ENCODE measurements around the gene KPNA1. TPM values are rescaled to one million over a fixed set of nuclear protein-coding genes. Genes with fewer than 3 reads are reported as not detected.
A peak's percentile ranks its signal among the peaks of the same experiment; 100 is the strongest.

The KPNA1 gene
- total and polyA plus RNA-seq, 2 experiments from 2014 or later = 19.8 to 30.1 TPM

DNA sequence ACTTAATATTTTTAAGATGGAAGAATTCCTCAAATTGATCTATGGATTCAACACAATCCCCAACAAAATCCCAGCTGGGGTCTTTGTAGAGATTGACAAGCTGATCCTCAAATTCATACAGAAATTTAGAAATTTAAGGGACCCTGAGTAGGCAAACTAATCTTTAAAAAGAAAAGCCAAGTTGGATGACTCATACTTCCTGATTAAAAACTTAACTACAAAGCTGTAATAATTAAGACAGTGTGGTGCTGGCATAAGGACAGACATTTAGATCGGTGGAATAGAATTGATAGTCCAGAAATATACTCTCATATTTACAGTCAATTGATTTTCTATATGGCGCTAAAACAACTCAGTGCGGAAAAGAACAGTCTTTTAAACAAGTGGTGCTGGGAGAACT, 119.2 kb downstream of the KPNA1 start:
- no peak overlapping the region for H3K27ac ChIP-seq (ENCODE audit: low read depth)
- H3K4me1 ChIP-seq (ENCODE audit: insufficient read depth) = peaks cover 5% of the 10 kb centered on the region; the same call in 1 of the 2 replicates
- H3K27me3 ChIP-seq (ENCODE audit: insufficient read depth) = no peaks in the 10 kb centered on the region
- Mint-ChIP-seq H3K4me1 (peaks cover 6% of the 10 kb centered on the region), H3K4me3 (no peak overlapping the region), H3K27me3 (ENCODE audit: insufficient read depth, low read depth, poor library complexity) (no peaks in the 10 kb centered on the region), H3K36me3 (ENCODE audit: low read depth) (no peaks in the 10 kb centered on the region), H3K27ac (no peak overlapping the region), H3K9me3 (no peaks in the 10 kb centered on the region; the same call in 1 of the 3 replicates)
- no peaks in the 10 kb centered on the region for H3F3A ChIP-seq (replicated peaks; ENCODE audit: low read depth)
- H3K4me2 ChIP-seq = no peak overlapping the region
- H3K4me3 ChIP-seq = no peak overlapping the region
- H3K9me2 ChIP-seq (ENCODE audit: insufficient read depth) = no peaks in the 10 kb centered on the region
- H4K20me1 ChIP-seq (replicated peaks; ENCODE audit: insufficient read depth) = no peaks in the 10 kb centered on the region
- peaks cover 4% of the 10 kb centered on the region; the same call in 1 of the 2 replicates for H3K79me2 ChIP-seq (replicated peaks; ENCODE audit: insufficient read depth)
- no peaks in the 10 kb centered on the region for H3K36me3 ChIP-seq (ENCODE audit: insufficient read depth)
- no peak for ATAC-seq
- no peak overlapping the region for H2AFZ ChIP-seq
- no peak for DNase-seq (ENCODE audit: low spot score)
- TF ChIP-seq EZH2 (IDR thresholded peaks at IDR 0.05; ENCODE audit: low read depth, unreplicated experiment) (no peak), CREB1 (CRISPR knock-in tag; IDR thresholded peaks at IDR 0.05; ENCODE audit: low read depth) (no peak)

DNA sequence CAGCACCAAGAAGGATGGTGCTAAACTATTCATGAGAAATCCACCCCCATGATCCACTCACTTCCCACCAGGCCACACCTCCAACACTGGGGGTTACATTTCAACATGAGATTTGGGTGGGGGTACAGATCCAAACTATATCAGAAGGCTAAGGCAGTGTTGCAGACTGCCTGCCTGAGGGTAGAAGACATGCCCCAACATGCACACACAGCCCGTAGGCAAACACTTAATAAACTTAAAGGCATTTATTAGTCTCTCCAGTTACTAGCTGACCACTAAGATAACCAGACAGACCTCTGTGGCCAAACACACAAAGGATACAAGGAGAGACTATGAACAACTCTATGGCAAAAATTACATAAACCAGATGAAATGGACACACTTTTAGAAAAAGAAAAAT, 120.6 kb downstream of the KPNA1 start:
- no peak overlapping the region for H3K4me3 ChIP-seq
- no peak overlapping the region for H3K4me2 ChIP-seq
- no peaks in the 10 kb centered on the region for H3F3A ChIP-seq (replicated peaks; ENCODE audit: low read depth)
- TF ChIP-seq, protein P1, sequence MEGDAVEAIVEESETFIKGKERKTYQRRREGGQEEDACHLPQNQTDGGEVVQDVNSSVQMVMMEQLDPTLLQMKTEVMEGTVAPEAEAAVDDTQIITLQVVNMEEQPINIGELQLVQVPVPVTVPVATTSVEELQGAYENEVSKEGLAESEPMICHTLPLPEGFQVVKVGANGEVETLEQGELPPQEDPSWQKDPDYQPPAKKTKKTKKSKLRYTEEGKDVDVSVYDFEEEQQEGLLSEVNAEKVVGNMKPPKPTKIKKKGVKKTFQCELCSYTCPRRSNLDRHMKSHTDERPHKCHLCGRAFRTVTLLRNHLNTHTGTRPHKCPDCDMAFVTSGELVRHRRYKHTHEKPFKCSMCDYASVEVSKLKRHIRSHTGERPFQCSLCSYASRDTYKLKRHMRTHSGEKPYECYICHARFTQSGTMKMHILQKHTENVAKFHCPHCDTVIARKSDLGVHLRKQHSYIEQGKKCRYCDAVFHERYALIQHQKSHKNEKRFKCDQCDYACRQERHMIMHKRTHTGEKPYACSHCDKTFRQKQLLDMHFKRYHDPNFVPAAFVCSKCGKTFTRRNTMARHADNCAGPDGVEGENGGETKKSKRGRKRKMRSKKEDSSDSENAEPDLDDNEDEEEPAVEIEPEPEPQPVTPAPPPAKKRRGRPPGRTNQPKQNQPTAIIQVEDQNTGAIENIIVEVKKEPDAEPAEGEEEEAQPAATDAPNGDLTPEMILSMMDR (conservative IDR thresholded peaks at IDR 0.05; ENCODE audit: low read depth in 2 of 2) = no peak
- TF ChIP-seq STAT1 (IDR thresholded peaks at IDR 0.05; ENCODE audit: unreplicated experiment) = no peak
- no peak for TF ChIP-seq POLR2AphosphoS5 (IDR thresholded peaks at IDR 0.05; ENCODE audit: low read depth)
- TF ChIP-seq, protein P2, sequence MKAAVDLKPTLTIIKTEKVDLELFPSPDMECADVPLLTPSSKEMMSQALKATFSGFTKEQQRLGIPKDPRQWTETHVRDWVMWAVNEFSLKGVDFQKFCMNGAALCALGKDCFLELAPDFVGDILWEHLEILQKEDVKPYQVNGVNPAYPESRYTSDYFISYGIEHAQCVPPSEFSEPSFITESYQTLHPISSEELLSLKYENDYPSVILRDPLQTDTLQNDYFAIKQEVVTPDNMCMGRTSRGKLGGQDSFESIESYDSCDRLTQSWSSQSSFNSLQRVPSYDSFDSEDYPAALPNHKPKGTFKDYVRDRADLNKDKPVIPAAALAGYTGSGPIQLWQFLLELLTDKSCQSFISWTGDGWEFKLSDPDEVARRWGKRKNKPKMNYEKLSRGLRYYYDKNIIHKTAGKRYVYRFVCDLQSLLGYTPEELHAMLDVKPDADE (IDR thresholded peaks at IDR 0.05) = no peak
- TF ChIP-seq, protein P3, sequence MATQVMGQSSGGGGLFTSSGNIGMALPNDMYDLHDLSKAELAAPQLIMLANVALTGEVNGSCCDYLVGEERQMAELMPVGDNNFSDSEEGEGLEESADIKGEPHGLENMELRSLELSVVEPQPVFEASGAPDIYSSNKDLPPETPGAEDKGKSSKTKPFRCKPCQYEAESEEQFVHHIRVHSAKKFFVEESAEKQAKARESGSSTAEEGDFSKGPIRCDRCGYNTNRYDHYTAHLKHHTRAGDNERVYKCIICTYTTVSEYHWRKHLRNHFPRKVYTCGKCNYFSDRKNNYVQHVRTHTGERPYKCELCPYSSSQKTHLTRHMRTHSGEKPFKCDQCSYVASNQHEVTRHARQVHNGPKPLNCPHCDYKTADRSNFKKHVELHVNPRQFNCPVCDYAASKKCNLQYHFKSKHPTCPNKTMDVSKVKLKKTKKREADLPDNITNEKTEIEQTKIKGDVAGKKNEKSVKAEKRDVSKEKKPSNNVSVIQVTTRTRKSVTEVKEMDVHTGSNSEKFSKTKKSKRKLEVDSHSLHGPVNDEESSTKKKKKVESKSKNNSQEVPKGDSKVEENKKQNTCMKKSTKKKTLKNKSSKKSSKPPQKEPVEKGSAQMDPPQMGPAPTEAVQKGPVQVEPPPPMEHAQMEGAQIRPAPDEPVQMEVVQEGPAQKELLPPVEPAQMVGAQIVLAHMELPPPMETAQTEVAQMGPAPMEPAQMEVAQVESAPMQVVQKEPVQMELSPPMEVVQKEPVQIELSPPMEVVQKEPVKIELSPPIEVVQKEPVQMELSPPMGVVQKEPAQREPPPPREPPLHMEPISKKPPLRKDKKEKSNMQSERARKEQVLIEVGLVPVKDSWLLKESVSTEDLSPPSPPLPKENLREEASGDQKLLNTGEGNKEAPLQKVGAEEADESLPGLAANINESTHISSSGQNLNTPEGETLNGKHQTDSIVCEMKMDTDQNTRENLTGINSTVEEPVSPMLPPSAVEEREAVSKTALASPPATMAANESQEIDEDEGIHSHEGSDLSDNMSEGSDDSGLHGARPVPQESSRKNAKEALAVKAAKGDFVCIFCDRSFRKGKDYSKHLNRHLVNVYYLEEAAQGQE (IDR thresholded peaks at IDR 0.05; ENCODE audit: unreplicated experiment) = no peak
- DNase-seq (ENCODE audit: low spot score) (no peak), ATAC-seq (no peak)
- peaks cover 5% of the 10 kb centered on the region; the same call in 1 of the 2 replicates for H3K4me1 ChIP-seq (ENCODE audit: insufficient read depth)
- Mint-ChIP-seq H3K36me3 (ENCODE audit: low read depth) (no peaks in the 10 kb centered on the region), H3K27me3 (ENCODE audit: insufficient read depth, low read depth, poor library complexity) (peaks cover 1% of the 10 kb centered on the region), H3K4me3 (no peak overlapping the region), H3K4me1 (peaks cover 6% of the 10 kb centered on the region), H3K9me3 (no peaks in the 10 kb centered on the region), H3K27ac (peak overlapping the region; percentile 92)
- peaks cover 4% of the 10 kb centered on the region; the same call in 1 of the 2 replicates for H3K79me2 ChIP-seq (replicated peaks; ENCODE audit: insufficient read depth)
- H4K20me1 ChIP-seq (replicated peaks; ENCODE audit: insufficient read depth) = no peaks in the 10 kb centered on the region
- no peaks in the 10 kb centered on the region for H3K27me3 ChIP-seq (ENCODE audit: insufficient read depth)
- 0 out of 2 replicates have a peak overlapping the region, but pooled peaks have one; percentile 10 for H3K27ac ChIP-seq (ENCODE audit: low read depth)
- no peak overlapping the region for H2AFZ ChIP-seq
- no peaks in the 10 kb centered on the region for H3K36me3 ChIP-seq (ENCODE audit: insufficient read depth)
- H3K9me2 ChIP-seq (ENCODE audit: insufficient read depth) = no peaks in the 10 kb centered on the region

Measured in GM23338 (cell line).